Neural progenitor cell (in vitro differentiated cells): ENCODE results near the gene TMEM131L. TPM values are rescaled to one million over a fixed set of nuclear protein-coding genes. Genes with fewer than 3 reads are reported as not detected.

Source experiments
- DNase-seq: peaks from one replicate; pipeline ENCODE4 v3.0.0-alpha.2; 2016; ENCODE audit warnings: low spot score
- H2AFZ ChIP-seq: fragments of 200-600 bp; sonication (generic); replicated peaks from 2 replicates; pipeline ENCODE4 v1.6.1; 2016; ENCODE audit warnings: antibody characterized with exemption
- H3F3A ChIP-seq: fragments of 200-600 bp; sonication (generic); 2 replicates; pipeline ENCODE4 v1.6.1; 2016; ENCODE audit warnings: antibody characterized with exemption, low read depth
- H3K27ac ChIP-seq: fragments of 200-600 bp; sonication (generic); 2 replicates; pipeline ENCODE4 v1.5.1; 2016; ENCODE audit warnings: mild to moderate bottlenecking
- H3K27me3 ChIP-seq: fragments of 200-600 bp; sonication (generic); 2 replicates; pipeline ENCODE4 v1.6.1; 2016; ENCODE audit warnings: mild to moderate bottlenecking, moderate library complexity
- H3K36me3 ChIP-seq: fragments of 200-600 bp; sonication (generic); 2 replicates; pipeline ENCODE4 v1.5.1; 2016
- H3K4me1 ChIP-seq: fragments of 200-600 bp; sonication (generic); 2 replicates; pipeline ENCODE4 v1.6.1; 2016; ENCODE audit warnings: mixed run types
- H3K4me2 ChIP-seq: fragments of 200-600 bp; sonication (generic); 2 replicates; pipeline ENCODE4 v1.6.1; 2016
- H3K4me3 ChIP-seq: fragments of 200-600 bp; sonication (generic); 2 replicates; pipeline ENCODE4 v1.5.1; 2016
- H3K79me2 ChIP-seq: fragments of 200-600 bp; sonication (generic); 2 replicates; pipeline ENCODE4 v1.6.1; 2016; ENCODE audit warnings: low read depth
- H3K9ac ChIP-seq: fragments of 200-600 bp; sonication (generic); 2 replicates; pipeline ENCODE4 v1.6.1; 2016
- H3K9me3 ChIP-seq: fragments of 200-600 bp; sonication (generic); 2 replicates; pipeline ENCODE4 v1.5.1; 2016; ENCODE audit warnings: low read depth
- H4K20me1 ChIP-seq: fragments of 200-600 bp; sonication (generic); 2 replicates; pipeline ENCODE4 v1.6.1; 2016; ENCODE audit warnings: low read depth
- H3K27ac Mint-ChIP-seq: 3 replicates; pipeline ENCODE4 v1.8.0; 2021; ENCODE audit warnings: mixed read lengths
- H3K27me3 Mint-ChIP-seq: 2 replicates; pipeline ENCODE4 v1.8.0; 2022; ENCODE audit warnings: low read depth, mild to moderate bottlenecking, inconsistent platforms, moderate library complexity, mixed read lengths; ENCODE audit not compliant: insufficient read depth
- H3K36me3 Mint-ChIP-seq: 3 replicates; pipeline ENCODE4 v1.8.0; 2021; ENCODE audit warnings: mixed read lengths
- H3K4me1 Mint-ChIP-seq: 3 replicates; pipeline ENCODE4 v1.8.0; 2021; ENCODE audit warnings: mixed read lengths
- H3K4me3 Mint-ChIP-seq: 3 replicates; pipeline ENCODE4 v1.8.0; 2021; ENCODE audit warnings: mild to moderate bottlenecking, moderate library complexity, mixed read lengths
- H3K9me3 Mint-ChIP-seq: 3 replicates; pipeline ENCODE4 v1.8.0; 2020; ENCODE audit warnings: mixed read lengths
- CTCF ChIP-seq: fragments of 200-600 bp; sonication (generic); IDR thresholded peaks from 2 replicates; pipeline ENCODE4 v1.5.1; 2017; ENCODE audit warnings: antibody characterized with exemption, mild to moderate bottlenecking
- EZH2 ChIP-seq: fragments of 200-600 bp; sonication (generic); IDR thresholded peaks from 2 replicates; pipeline ENCODE4 v1.6.1; 2017; ENCODE audit warnings: antibody characterized with exemption, mild to moderate bottlenecking, moderate library complexity
- EZH2phosphoT487 ChIP-seq: fragments of 200-600 bp; sonication (generic); IDR thresholded peaks from 2 replicates; pipeline ENCODE4 v1.6.1; 2017; ENCODE audit warnings: antibody characterized with exemption
- total RNA-seq: library from RNA; depleted of rRNA; stranded (reverse); fragments of >200 nt; gene quantifications from 2 replicates; pipeline ENCODE4 v1.2.3, GENCODE V29; 2015; ENCODE audit warnings: low replicate concordance

The TMEM131L gene
- total RNA-seq, 1 donor from 2014 or later: 14.8 TPM

GRCh38 chr4:153521999-153522801 lies 56.0 kb downstream of the TMEM131L start:
- Mint-ChIP-seq H3K27ac (no peak overlapping the region), H3K4me1 (peaks cover 51% of the 10 kb centered on the region), H3K4me3 (peak overlapping the region; percentile 21), H3K9me3 (peaks cover 8% of the 10 kb centered on the region), H3K36me3 (peaks cover 5% of the 10 kb centered on the region), H3K27me3 (no peaks in the 10 kb centered on the region)
- Histone ChIP-seq H3F3A (peaks cover 18% of the 10 kb centered on the region), H3K27me3 (no peaks in the 10 kb centered on the region), H3K4me2 (no peak overlapping the region), H3K9me3 (no peaks in the 10 kb centered on the region), H2AFZ (no peak overlapping the region), H3K79me2 (peaks cover 20% of the 10 kb centered on the region), H3K27ac (no peak overlapping the region), H3K4me3 (no peak overlapping the region), H3K9ac (no peak overlapping the region), H3K4me1 (peaks cover 30% of the 10 kb centered on the region), H3K36me3 (no peaks in the 10 kb centered on the region), H4K20me1 (no peaks in the 10 kb centered on the region)
- TF ChIP-seq CTCF: no peak
- no peak for TF ChIP-seq EZH2
- no peak for TF ChIP-seq EZH2phosphoT487
- DNase-seq: no peak

GRCh38 chr4:153522802-153523094 lies 56.6 kb downstream of the TMEM131L start:
- no peaks in the 10 kb centered on the region for H3K9me3 ChIP-seq
- H3K36me3 ChIP-seq: no peaks in the 10 kb centered on the region

GRCh38 chr4:153523164-153523796 lies 57.1 kb downstream of the TMEM131L start:
- DNase-seq: peak; percentile 50
- Mint-ChIP-seq H3K36me3 (peaks cover 5% of the 10 kb centered on the region), H3K27me3 (no peaks in the 10 kb centered on the region), H3K4me3 (no peak overlapping the region), H3K9me3 (peaks cover 8% of the 10 kb centered on the region), H3K27ac (no peak overlapping the region), H3K4me1 (peaks cover 40% of the 10 kb centered on the region)
- TF ChIP-seq EZH2phosphoT487 (no peak), CTCF (no peak), EZH2 (no peak)
- H3K36me3 ChIP-seq: no peaks in the 10 kb centered on the region
- H3F3A ChIP-seq: peaks cover 18% of the 10 kb centered on the region
- peaks cover 30% of the 10 kb centered on the region for H3K4me1 ChIP-seq
- no peaks in the 10 kb centered on the region for H3K27me3 ChIP-seq
- peaks cover 20% of the 10 kb centered on the region for H3K79me2 ChIP-seq
- no peak overlapping the region for H3K4me3 ChIP-seq
- H3K9me3 ChIP-seq: no peaks in the 10 kb centered on the region
- H4K20me1 ChIP-seq: no peaks in the 10 kb centered on the region
- no peak overlapping the region for H3K4me2 ChIP-seq
- no peak overlapping the region for H3K9ac ChIP-seq
- no peak overlapping the region for H2AFZ ChIP-seq
- peak overlapping the region; percentile 34 for H3K27ac ChIP-seq

More at GRCh38 chr4:153522802-153523094, 56.6 kb downstream of the TMEM131L start:
- Histone ChIP-seq H2AFZ (no peak overlapping the region), H3F3A (peaks cover 18% of the 10 kb centered on the region), H3K4me1 (peaks cover 30% of the 10 kb centered on the region), H3K79me2 (peaks cover 20% of the 10 kb centered on the region), H3K9ac (no peak overlapping the region), H4K20me1 (no peaks in the 10 kb centered on the region), H3K27ac (no peak overlapping the region), H3K4me3 (no peak overlapping the region), H3K27me3 (no peaks in the 10 kb centered on the region), H3K4me2 (no peak overlapping the region)
- DNase-seq: no peak
- peaks cover 45% of the 10 kb centered on the region for H3K4me1 Mint-ChIP-seq
- H3K27ac Mint-ChIP-seq: no peak overlapping the region
- H3K27me3 Mint-ChIP-seq: no peaks in the 10 kb centered on the region
- peaks cover 8% of the 10 kb centered on the region for H3K9me3 Mint-ChIP-seq
- H3K36me3 Mint-ChIP-seq: peaks cover 5% of the 10 kb centered on the region
- peak overlapping the region; percentile 21 for H3K4me3 Mint-ChIP-seq
- TF ChIP-seq EZH2 (no peak), CTCF (no peak), EZH2phosphoT487 (no peak)
